K562 (cell line): ENCODE measurements around the gene RALB. TPM values are rescaled to one million over a fixed set of nuclear protein-coding genes. Genes with fewer than 3 reads are reported as not detected.

Experiments
- ESRRB ChIP-seq: fragments of 250-450 bp; sonication (Bioruptor Pico); IDR thresholded peaks from 2 replicates; pipeline ENCODE4 v1.5.0; 2020; ENCODE audit warnings: mild to moderate bottlenecking, moderate library complexity, borderline replicate concordance
- HLTF ChIP-seq: fragments of 450-650 bp; IDR thresholded peaks from 2 replicates; pipeline ENCODE4 v1.6.1; 2016
- MYBL2 ChIP-seq, 2 experiments: fragments of 450-650 bp in 1 of 2; sonication (generic) in 1 of 2; formaldehyde crosslinking in 1 of 2; IDR thresholded peaks; 2 replicates each; pipeline versions ENCODE4 v1.6.1 to v1.8.1; 2017 to 2022; ENCODE audit warnings: borderline replicate concordance in 1 of 2, inconsistent platforms in 1 of 2, low read depth in 1 of 2, mild to moderate bottlenecking in 1 of 2, missing genetic modification reagents in 1 of 2, moderate library complexity in 1 of 2
- MYC ChIP-seq, 2 experiments: fragments of 250-450 bp in 1 of 2; sonication (Bioruptor Pico) in 1 of 2; IDR thresholded peaks; 2 replicates each; pipeline versions ENCODE4 v1.5.1 to v1.6.1; 2012 to 2021; ENCODE audit warnings: low read depth in 2 of 2, borderline replicate concordance in 1 of 2, improper control_type of control experiment in 1 of 2, low read length in 1 of 2, mild to moderate bottlenecking in 1 of 2, moderate library complexity in 1 of 2
- POU5F1 ChIP-seq: fragments of 150-350 bp; IDR thresholded peaks from 2 replicates; pipeline ENCODE4 v1.6.1; 2014; ENCODE audit warnings: borderline replicate concordance, low read length, low read depth, mild to moderate bottlenecking; ENCODE audit not compliant: partially characterized antibody
- RCOR1 ChIP-seq, 2 experiments: IDR thresholded peaks; 2 replicates each; pipeline ENCODE4 v1.6.1; 2012; ENCODE audit warnings: low read depth in 2 of 2, low read length in 2 of 2, borderline replicate concordance in 1 of 2, improper control_type of control experiment in 1 of 2
- TCF7 ChIP-seq: sonication (generic); IDR thresholded peaks from 2 replicates; pipeline ENCODE4 v1.6.1; 2016; ENCODE audit warnings: antibody characterized with exemption, borderline replicate concordance
- ZEB2 ChIP-seq: fragments of 450-650 bp; IDR thresholded peaks from 2 replicates; pipeline ENCODE4 v1.6.1; 2016
- ZFP36 ChIP-seq: fragments of 150-350 bp; IDR thresholded peaks from 2 replicates; pipeline ENCODE4 v1.6.1; 2018; ENCODE audit warnings: low read length, low read depth; ENCODE audit not compliant: partially characterized antibody
- polyA plus RNA-seq, 8 experiments: library from polyadenylated mRNA; depleted of rRNA in 4 of 8; stranded (reverse) in 5 of 8; unstranded in 3 of 8; fragments of >200 nt; fragmentation: Nextera tagmentation in 2 of 8; fragmentation: Illumina TruSeq in 1 of 8; extraction: Ambion mirVana in 2 of 8; extraction: Trizol in 1 of 8; gene quantifications; 2 replicates each; pipeline versions ENCODE4 v1.2.1 to v1.2.3, GENCODE V29; 2011 to 2014; ENCODE audit warnings: inconsistent platforms in 1 of 8, missing spikeins in 1 of 8
- total RNA-seq, 7 experiments: library from RNA; depleted of rRNA in 6 of 7; stranded (reverse); fragments of >200 nt in 6 of 7; fragmentation: Illumina TruSeq in 2 of 7; extraction: Trizol in 2 of 7; gene quantifications; 2 replicates each; pipeline versions ENCODE4 v1.2.1 to v1.2.3, GENCODE V29; 2011 to 2021; ENCODE audit warnings: low replicate concordance in 1 of 7
- TF ChIP-seq, protein P1 (sequence below): fragments of 200-600 bp; sonication (generic); IDR thresholded peaks from one replicate; pipeline ENCODE4 v1.6.1; 2012; ENCODE audit warnings: mild to moderate bottlenecking, low read depth, low read length, inconsistent platforms
- TF ChIP-seq, protein P2 (sequence below): fragments of 250-450 bp; sonication (Bioruptor Pico); IDR thresholded peaks from 2 replicates; pipeline ENCODE4 v1.5.0; 2021; ENCODE audit warnings: mild to moderate bottlenecking, borderline replicate concordance

RALB gene
- total and polyA plus RNA-seq, 9 of the 15 experiments (the other 6 are each of a cell fraction or from before 2014, with no cell fraction given) = 14.8 to 65.6 (median 38.4) TPM

DNA sequence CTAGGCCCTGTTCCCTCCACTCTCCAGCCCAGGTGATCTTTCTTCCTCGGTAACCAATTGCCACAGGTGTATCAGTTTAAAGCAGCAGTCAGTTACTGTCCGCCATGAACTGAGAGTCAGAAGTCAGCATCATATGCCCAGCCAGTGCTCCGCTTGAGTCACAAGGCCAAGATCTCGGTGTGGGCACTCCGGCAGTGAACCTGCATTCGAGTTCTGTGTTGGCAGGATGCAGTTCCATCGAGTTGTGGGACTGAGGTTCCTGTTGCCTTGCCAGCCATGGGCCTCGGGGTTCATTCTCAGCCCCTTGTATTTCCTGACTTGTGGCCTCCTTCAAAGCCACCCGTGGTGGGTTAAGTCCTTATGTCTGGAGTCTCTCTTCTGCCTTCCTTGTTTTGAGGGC lies 26.3 kb upstream of the RALB start (continued):
- TF ChIP-seq, protein P1, sequence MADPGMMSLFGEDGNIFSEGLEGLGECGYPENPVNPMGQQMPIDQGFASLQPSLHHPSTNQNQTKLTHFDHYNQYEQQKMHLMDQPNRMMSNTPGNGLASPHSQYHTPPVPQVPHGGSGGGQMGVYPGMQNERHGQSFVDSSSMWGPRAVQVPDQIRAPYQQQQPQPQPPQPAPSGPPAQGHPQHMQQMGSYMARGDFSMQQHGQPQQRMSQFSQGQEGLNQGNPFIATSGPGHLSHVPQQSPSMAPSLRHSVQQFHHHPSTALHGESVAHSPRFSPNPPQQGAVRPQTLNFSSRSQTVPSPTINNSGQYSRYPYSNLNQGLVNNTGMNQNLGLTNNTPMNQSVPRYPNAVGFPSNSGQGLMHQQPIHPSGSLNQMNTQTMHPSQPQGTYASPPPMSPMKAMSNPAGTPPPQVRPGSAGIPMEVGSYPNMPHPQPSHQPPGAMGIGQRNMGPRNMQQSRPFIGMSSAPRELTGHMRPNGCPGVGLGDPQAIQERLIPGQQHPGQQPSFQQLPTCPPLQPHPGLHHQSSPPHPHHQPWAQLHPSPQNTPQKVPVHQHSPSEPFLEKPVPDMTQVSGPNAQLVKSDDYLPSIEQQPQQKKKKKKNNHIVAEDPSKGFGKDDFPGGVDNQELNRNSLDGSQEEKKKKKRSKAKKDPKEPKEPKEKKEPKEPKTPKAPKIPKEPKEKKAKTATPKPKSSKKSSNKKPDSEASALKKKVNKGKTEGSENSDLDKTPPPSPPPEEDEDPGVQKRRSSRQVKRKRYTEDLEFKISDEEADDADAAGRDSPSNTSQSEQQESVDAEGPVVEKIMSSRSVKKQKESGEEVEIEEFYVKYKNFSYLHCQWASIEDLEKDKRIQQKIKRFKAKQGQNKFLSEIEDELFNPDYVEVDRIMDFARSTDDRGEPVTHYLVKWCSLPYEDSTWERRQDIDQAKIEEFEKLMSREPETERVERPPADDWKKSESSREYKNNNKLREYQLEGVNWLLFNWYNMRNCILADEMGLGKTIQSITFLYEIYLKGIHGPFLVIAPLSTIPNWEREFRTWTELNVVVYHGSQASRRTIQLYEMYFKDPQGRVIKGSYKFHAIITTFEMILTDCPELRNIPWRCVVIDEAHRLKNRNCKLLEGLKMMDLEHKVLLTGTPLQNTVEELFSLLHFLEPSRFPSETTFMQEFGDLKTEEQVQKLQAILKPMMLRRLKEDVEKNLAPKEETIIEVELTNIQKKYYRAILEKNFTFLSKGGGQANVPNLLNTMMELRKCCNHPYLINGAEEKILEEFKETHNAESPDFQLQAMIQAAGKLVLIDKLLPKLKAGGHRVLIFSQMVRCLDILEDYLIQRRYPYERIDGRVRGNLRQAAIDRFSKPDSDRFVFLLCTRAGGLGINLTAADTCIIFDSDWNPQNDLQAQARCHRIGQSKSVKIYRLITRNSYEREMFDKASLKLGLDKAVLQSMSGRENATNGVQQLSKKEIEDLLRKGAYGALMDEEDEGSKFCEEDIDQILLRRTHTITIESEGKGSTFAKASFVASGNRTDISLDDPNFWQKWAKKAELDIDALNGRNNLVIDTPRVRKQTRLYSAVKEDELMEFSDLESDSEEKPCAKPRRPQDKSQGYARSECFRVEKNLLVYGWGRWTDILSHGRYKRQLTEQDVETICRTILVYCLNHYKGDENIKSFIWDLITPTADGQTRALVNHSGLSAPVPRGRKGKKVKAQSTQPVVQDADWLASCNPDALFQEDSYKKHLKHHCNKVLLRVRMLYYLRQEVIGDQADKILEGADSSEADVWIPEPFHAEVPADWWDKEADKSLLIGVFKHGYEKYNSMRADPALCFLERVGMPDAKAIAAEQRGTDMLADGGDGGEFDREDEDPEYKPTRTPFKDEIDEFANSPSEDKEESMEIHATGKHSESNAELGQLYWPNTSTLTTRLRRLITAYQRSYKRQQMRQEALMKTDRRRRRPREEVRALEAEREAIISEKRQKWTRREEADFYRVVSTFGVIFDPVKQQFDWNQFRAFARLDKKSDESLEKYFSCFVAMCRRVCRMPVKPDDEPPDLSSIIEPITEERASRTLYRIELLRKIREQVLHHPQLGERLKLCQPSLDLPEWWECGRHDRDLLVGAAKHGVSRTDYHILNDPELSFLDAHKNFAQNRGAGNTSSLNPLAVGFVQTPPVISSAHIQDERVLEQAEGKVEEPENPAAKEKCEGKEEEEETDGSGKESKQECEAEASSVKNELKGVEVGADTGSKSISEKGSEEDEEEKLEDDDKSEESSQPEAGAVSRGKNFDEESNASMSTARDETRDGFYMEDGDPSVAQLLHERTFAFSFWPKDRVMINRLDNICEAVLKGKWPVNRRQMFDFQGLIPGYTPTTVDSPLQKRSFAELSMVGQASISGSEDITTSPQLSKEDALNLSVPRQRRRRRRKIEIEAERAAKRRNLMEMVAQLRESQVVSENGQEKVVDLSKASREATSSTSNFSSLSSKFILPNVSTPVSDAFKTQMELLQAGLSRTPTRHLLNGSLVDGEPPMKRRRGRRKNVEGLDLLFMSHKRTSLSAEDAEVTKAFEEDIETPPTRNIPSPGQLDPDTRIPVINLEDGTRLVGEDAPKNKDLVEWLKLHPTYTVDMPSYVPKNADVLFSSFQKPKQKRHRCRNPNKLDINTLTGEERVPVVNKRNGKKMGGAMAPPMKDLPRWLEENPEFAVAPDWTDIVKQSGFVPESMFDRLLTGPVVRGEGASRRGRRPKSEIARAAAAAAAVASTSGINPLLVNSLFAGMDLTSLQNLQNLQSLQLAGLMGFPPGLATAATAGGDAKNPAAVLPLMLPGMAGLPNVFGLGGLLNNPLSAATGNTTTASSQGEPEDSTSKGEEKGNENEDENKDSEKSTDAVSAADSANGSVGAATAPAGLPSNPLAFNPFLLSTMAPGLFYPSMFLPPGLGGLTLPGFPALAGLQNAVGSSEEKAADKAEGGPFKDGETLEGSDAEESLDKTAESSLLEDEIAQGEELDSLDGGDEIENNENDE = no peak
- TF ChIP-seq MYBL2 (IDR thresholded peaks at IDR 0.05; ENCODE audit: low read depth) = no peak
- TF ChIP-seq MYBL2 (CRISPR knock-in tag; IDR thresholded peaks at IDR 0.05; ENCODE audit: borderline replicate concordance) = no peak
- TF ChIP-seq HLTF = no peak
- TF ChIP-seq TCF7 = no peak
- TF ChIP-seq, protein P2, sequence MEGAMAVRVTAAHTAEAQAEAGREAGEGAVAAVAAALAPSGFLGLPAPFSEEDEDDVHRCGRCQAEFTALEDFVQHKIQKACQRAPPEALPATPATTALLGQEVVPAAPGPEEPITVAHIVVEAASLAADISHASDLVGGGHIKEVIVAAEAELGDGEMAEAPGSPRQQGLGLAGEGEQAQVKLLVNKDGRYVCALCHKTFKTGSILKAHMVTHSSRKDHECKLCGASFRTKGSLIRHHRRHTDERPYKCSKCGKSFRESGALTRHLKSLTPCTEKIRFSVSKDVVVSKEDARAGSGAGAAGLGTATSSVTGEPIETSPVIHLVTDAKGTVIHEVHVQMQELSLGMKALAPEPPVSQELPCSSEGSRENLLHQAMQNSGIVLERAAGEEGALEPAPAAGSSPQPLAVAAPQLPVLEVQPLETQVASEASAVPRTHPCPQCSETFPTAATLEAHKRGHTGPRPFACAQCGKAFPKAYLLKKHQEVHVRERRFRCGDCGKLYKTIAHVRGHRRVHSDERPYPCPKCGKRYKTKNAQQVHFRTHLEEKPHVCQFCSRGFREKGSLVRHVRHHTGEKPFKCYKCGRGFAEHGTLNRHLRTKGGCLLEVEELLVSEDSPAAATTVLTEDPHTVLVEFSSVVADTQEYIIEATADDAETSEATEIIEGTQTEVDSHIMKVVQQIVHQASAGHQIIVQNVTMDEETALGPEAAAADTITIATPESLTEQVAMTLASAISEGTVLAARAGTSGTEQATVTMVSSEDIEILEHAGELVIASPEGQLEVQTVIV = no peak
- TF ChIP-seq RCOR1 (IDR thresholded peaks at IDR 0.05; ENCODE audit: borderline replicate concordance in 1 of 2, low read depth in 2 of 2, low read length in 2 of 2) = no peak
- TF ChIP-seq POU5F1 = no peak
- no peak for TF ChIP-seq ZFP36
- TF ChIP-seq MYC (IDR thresholded peaks at IDR 0.05; ENCODE audit: low read depth, low read length) = no peak
- TF ChIP-seq MYC (CRISPR knock-in tag; IDR thresholded peaks at IDR 0.05; ENCODE audit: borderline replicate concordance, low read depth) = no peak
- no peak for TF ChIP-seq ZEB2
- no peak for TF ChIP-seq ESRRB (CRISPR knock-in tag)
- TF ChIP-seq, all 486 proteins: peak for 0
